CD4-positive, alpha-beta T cell treated with Interleukin-6 for 4 hours (primary cell): ENCODE results near the gene ATG13.

Source experiments
- DNase-seq: peaks from one replicate; pipeline ENCODE4 v3.0.0-alpha.2; 2020; ENCODE audit warnings: mixed read lengths

Gene ATG13

DNA sequence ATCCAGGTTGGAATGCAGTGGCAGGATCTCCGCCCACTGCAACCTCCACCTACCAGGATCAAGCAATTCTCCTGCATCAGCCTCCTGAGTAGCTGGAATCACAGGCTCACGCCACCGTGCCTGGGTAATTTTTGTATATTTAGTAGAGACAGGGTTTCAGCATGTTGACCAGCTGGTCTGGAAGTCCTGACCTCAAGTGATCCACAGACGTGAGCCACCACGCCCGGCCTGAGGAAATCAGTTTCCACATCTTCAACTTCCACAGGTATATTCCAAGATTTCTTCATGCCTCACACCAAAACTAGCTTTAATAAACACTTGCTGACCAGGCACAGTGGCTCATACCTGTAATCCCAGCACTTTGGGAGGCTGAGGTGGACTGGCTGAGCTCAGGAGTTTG is 8.0 kb upstream of the ATG13 start:
- DNase-seq, result no peak

GRCh38 chr11:46611526-46612304 is 5.6 kb upstream of the ATG13 start:
- no peak for DNase-seq

- no peak for DNase-seq
These were observed 5.0 kb upstream of the ATG13 start for GRCh38 chr11:46612326-46612725.

- no peak for DNase-seq
These were observed 1.6 kb upstream of the ATG13 start for GRCh38 chr11:46615756-46616155.

DNA sequence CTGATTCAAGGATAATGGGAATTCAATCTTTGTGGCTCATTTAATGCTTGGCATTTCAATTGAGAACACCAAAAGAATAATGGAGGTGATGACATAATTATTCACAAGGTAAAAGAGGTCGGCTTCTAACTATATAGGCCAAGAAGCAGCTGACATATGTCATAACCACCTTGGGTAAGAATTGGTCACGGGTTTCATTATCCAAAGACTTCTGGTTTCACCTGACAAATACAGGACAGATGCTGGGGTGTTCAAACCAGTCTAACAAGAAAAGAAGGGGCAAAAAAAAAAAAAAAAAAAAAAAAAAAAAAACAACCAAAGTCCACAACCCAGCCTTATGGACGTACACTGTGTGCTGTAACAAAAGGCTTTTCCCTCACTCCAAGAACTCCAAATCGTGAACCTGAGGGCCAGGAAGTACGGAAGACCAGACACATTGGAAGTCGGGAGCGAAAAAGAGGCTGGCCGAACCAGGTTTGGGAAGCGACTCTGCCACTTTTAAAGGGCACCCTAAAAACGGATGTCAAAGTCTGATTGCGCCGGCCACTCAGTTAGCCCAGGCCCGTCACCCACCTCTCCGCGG is 711 bp upstream of the ATG13 start:
- DNase-seq, result no peak

DNA sequence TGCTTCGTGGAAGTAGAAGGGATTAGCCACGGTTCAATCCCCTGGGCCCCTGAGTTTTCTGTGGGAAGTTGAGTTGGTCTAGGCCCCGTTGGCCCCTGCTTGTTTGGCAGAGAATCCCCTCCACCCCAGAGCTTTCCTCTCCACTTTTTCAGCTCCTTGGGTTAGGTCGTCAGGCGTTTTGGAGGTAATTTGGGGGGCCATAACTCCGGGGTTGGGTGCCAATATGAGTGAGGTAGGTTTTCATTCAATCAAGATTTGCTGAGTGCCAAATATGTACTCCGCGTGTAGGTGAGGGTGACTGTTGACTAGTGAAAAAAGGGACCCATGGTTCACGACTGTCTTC is 590 bp downstream of the ATG13 start:
- no peak for DNase-seq

- no peak for DNase-seq
These were observed 1.5 kb downstream of the ATG13 start for GRCh38 chr11:46618837-46619236.

DNA sequence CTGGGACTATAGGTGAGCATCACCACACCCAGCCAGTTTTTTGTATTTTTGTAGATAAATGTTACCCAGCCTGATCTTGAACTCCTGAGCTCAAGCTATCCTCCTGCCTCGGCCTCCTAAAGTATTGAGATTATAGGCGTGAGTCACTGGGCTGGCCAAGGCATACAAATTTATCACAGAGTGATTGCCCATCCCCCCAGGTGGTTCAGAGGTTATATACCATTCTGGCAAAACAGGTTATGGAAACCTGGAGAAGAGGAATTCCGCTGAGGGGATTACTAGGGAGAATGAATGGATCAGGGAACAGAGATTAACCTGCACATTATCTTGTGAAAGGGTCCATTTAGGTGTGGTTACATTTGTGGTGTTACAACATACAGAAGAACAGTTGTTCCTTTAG is 8.1 kb downstream of the ATG13 start:
- no peak for DNase-seq

DNA sequence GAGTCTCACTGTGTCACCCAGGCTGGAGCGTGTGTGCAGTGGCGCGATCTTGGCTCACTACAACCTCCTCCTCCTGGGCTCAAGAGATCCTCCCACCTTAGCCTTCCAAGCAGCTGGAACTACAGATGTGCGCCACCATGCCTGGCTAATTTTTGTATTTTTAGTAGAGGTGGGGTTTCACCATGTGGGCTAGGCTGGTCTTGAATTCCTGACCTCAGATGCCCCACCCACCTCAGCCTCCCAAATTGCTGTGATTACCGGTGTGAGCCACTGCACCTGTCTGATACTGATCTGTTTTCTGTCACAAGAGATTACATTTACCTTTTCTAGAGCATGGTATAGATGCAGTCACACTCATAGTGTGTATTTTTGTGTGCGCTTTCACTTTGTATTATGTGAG is 11.6 kb downstream of the ATG13 start:
- DNase-seq, result no peak

- DNase-seq, result no peak
These were observed 12.9 kb downstream of the ATG13 start for GRCh38 chr11:46630237-46630636.

DNA sequence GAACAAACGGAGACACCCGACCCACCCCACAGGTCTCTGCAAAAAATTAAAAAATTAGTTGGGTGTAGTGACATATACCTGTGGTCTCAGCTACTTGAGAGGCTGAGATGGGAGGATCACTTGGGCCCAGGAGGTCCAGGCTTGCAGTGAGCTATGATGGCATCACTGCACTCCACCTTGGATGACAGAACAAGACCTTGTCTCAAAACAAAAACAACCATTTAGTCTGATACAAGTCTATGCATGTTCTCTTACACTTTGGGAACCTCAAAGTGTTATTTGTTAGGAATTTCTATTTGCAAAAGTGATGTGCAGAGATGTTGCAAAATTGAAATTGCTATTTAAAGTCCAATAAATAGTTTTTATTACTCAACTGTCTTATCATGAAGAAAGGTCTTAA is 14.3 kb downstream of the ATG13 start:
- DNase-seq, result no peak

DNA sequence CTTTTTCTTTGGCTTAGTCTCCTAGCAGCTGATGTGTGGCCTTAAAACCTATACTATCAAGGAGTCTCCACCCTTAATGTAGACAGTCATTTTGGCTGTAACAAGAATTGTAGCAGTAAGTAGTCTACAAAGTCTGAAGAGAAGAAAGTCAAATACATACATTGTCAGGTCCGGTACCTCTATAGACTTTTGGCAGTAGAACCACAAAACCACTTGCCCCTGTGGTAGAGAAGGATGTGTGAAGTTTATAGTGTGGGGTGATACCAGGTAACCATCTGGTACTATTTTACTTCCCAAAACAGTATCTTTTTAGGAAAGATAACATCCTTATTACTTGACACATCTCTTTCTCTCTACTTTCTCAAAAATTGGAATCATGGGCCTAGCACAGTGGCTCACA is 15.1 kb downstream of the ATG13 start:
- no peak for DNase-seq

- no peak for DNase-seq
These were observed 16.2 kb downstream of the ATG13 start for GRCh38 chr11:46633291-46634217.

- no peak for DNase-seq
These were observed 18.3 kb downstream of the ATG13 start for GRCh38 chr11:46635557-46636139.

GRCh38 chr11:46637546-46637945 is 20.2 kb downstream of the ATG13 start:
- no peak for DNase-seq

DNA sequence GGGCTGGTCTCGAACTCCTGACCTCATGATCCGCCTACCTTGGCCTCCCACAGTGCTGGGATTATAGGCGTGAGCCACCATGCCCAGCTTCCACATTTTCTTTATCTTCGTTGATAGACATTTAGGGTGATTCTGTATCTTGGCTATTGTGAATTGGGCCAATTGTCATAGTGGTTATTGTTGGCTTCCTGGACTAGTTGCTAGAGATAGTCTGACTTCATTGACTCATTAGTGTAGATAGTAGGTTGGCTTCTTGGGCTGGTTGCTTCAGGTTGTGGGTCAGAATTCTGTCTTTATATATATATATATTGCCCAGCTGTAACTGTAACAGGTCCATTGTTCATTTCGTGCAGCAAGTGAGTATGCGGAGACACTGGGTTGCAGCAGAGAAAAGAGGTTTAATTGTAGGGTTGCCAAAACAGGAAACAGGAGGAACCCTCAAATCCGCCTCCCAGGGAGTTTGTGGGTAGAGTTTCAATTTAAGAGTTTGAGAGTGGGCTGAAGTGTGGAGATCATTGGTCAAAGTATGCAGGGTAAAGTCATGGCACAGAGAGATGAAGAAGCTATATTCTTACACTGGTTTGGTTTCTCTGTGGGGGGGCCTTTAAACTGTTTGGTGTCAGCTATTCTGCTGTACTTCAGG is 22.0 kb downstream of the ATG13 start:
- DNase-seq, result no peak

DNA sequence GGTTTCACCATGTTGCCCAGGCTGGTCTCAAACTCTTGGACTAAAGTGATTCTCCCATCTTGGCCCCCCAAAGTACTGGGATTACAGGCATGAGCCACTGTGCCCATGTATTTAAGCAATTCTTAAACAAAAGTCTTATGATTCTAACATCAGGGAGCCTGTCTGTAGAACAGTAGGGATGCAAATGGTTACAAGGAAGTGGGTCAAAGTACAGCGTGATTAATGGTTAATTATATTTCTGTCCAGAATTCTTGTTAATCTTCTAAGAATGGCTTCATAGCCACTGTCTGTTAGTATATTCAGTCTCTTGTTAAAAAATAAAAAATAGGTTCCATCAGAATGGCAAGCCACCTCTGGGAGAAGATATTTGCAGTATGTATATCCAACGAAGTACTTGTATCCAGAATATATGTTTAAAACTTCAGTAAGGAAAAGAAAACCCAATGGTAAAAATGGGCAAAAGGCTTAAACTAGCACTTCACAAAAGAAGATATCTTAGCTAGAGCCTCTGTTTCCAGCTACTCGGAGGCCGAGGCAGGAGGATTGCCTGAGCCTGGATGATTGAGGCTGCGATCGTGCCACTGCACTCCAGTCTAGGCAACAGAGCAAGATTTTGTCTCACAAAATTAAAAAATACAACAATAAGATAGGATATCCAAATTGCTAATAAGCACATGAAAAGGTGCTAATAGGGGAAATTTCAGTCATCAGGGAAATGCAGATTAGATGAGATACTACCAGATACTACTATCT is 22.9 kb downstream of the ATG13 start:
- no peak for DNase-seq

DNA sequence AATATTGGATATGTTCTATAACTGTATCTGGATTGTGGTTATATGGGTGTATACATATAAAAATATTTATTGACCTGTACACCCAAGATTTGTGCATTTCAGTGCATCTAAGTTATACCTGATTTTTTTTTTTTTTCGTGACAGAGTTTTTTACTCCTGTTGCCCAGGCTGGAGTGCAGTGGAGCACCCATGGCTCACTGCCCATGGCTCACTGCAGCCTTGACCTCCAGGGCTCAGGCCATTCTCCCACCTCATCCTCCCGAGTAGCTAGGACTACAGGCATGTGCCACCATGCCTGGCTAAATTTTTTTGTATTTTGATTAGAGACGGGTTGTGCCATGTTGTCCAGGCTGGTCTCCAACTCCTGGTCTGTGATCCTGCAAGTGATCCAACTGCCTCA is 24.3 kb downstream of the ATG13 start:
- DNase-seq, result no peak

- no peak for DNase-seq
These were observed 25.4 kb downstream of the ATG13 start for GRCh38 chr11:46642627-46643335.

DNA sequence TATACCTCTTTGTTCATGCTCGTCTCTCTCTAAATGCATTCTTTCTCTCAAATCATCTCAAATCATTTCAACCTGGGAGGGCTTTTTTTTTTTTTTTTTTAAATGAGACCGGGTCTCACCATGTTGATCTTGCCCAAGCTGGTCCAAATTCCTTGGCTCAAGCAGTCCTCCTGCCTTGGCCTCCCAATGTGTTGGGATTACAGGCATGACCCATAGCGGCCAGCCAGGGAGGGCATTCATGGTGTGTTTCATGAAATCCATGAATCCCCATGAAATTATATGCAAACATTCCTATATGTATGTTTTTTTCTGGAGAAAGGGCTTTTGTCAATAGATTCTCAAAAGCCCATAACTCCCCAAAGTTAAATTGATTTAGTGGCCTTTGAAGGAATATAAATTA is 26.2 kb downstream of the ATG13 start:
- DNase-seq, result no peak

- DNase-seq, result no peak
These were observed 26.6 kb downstream of the ATG13 start for GRCh38 chr11:46643986-46644385.
